Hepatocyte (in vitro differentiated cells): ENCODE measurements around the gene ABCA1. TPM values are rescaled to one million over a fixed set of nuclear protein-coding genes. Genes with fewer than 3 reads are reported as not detected.

Source experiments
- DNase-seq: peaks from one replicate; pipeline ENCODE4 v3.0.0-alpha.2; 2016; ENCODE audit warnings: low spot score
- H2AFZ ChIP-seq: fragments of 200-600 bp; sonication (generic); 2 replicates; pipeline ENCODE4 v1.6.0; 2016; ENCODE audit warnings: antibody characterized with exemption, mild to moderate bottlenecking
- H3K27ac ChIP-seq: fragments of 200-600 bp; sonication (generic); 2 replicates; pipeline ENCODE4 v1.5.1; 2016; ENCODE audit warnings: mild to moderate bottlenecking
- H3K27me3 ChIP-seq: fragments of 200-600 bp; sonication (generic); 2 replicates; pipeline ENCODE4 v1.6.1; 2016
- H3K36me3 ChIP-seq: fragments of 200-600 bp; sonication (generic); replicated peaks from 2 replicates; pipeline ENCODE4 v1.5.1; 2016; ENCODE audit warnings: low read depth; ENCODE audit not compliant: insufficient read depth
- H3K4me1 ChIP-seq: fragments of 200-600 bp; sonication (generic); 2 replicates; pipeline ENCODE4 v1.5.1; 2016; ENCODE audit warnings: mild to moderate bottlenecking, moderate library complexity; ENCODE audit not compliant: insufficient read depth
- H3K4me2 ChIP-seq: fragments of 200-600 bp; sonication (generic); 2 replicates; pipeline ENCODE4 v1.6.0; 2016
- H3K4me3 ChIP-seq: fragments of 200-600 bp; sonication (generic); 2 replicates; pipeline ENCODE4 v1.5.1; 2016; ENCODE audit warnings: mild to moderate bottlenecking
- H3K79me2 ChIP-seq: fragments of 200-600 bp; sonication (generic); 2 replicates; pipeline ENCODE4 v1.6.0; 2017; ENCODE audit warnings: mild to moderate bottlenecking
- H3K9me2 ChIP-seq: fragments of 200-600 bp; sonication (generic); replicated peaks from 2 replicates; pipeline ENCODE4 v1.6.0; 2017; ENCODE audit warnings: mild to moderate bottlenecking; ENCODE audit not compliant: insufficient read depth
- H3K9me3 ChIP-seq: fragments of 200-600 bp; sonication (generic); 2 replicates; pipeline ENCODE4 v1.5.1; 2016; ENCODE audit warnings: low read depth, mild to moderate bottlenecking
- H4K20me1 ChIP-seq: fragments of 200-600 bp; sonication (generic); 2 replicates; pipeline ENCODE4 v1.6.0; 2016; ENCODE audit warnings: mild to moderate bottlenecking; ENCODE audit not compliant: insufficient read depth, poor library complexity, severe bottlenecking
- EZH2 ChIP-seq: fragments of 200-600 bp; sonication (generic); IDR thresholded peaks from 2 replicates; pipeline ENCODE4 v1.6.1; 2016; ENCODE audit warnings: antibody characterized with exemption, mild to moderate bottlenecking, borderline replicate concordance
- EZH2phosphoT487 ChIP-seq: fragments of 200-600 bp; sonication (generic); IDR thresholded peaks from one replicate; pipeline ENCODE4 v1.6.1; 2018; ENCODE audit warnings: antibody characterized with exemption, mild to moderate bottlenecking, low read depth, moderate library complexity; ENCODE audit not compliant: unreplicated experiment, severe bottlenecking
- WGBS: methylation state at CpG from one replicate; pipeline ENCODE4 v1.1.6; 2016; ENCODE audit warnings: low lambda C conversion rate; ENCODE audit errors: missing lambda C conversion rate; 5-methylcytosine and 5-hydroxymethylcytosine counted together
- polyA plus RNA-seq: library from polyadenylated mRNA; unstranded; fragments of >200 nt; fragmentation: Nextera tagmentation; extraction: Ambion mirVana; gene quantifications from 2 replicates; pipeline ENCODE4 v1.2.1, GENCODE V29; 2016
- total RNA-seq: library from RNA; depleted of rRNA; stranded (reverse); fragments of >200 nt; gene quantifications from 2 replicates; pipeline ENCODE4 v1.2.3, GENCODE V29; 2014
- TF ChIP-seq, protein P1 (sequence below): fragments of 200-600 bp; sonication (generic); IDR thresholded peaks from 2 replicates; pipeline ENCODE4 v1.5.1; 2016; ENCODE audit warnings: antibody characterized with exemption, mild to moderate bottlenecking; ENCODE audit not compliant: poor library complexity

Gene ABCA1
- total and polyA plus RNA-seq, 2 experiments from 2014 or later = 14.5 to 87.4 TPM

DNA sequence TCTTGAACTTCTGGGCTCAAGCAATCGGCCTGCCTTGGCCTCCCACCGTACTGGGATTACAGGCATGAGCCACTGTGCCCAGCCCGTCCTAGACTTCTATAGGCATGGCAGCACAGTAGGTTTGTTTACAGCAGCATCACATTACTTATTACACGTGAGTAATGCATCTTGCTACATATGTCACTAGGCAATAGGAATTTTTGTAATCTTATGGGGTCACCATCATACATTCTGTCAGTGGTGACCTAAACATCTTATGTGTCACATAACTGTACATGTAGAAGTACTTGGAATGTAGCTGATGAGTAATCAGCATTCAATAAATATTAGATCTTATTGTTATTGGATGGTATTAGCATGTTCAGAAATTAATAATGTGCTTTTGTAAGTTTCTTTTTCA lies 22.9 kb upstream of the ABCA1 start:
- no peak overlapping the region for H3K4me2 ChIP-seq
- no peaks in the 10 kb centered on the region for H3K27me3 ChIP-seq
- no peaks in the 10 kb centered on the region for H3K9me2 ChIP-seq
- DNase-seq = no peak
- no peaks in the 10 kb centered on the region for H3K79me2 ChIP-seq
- H3K27ac ChIP-seq = no peak overlapping the region
- no peaks in the 10 kb centered on the region for H3K36me3 ChIP-seq
- TF ChIP-seq, protein P1, sequence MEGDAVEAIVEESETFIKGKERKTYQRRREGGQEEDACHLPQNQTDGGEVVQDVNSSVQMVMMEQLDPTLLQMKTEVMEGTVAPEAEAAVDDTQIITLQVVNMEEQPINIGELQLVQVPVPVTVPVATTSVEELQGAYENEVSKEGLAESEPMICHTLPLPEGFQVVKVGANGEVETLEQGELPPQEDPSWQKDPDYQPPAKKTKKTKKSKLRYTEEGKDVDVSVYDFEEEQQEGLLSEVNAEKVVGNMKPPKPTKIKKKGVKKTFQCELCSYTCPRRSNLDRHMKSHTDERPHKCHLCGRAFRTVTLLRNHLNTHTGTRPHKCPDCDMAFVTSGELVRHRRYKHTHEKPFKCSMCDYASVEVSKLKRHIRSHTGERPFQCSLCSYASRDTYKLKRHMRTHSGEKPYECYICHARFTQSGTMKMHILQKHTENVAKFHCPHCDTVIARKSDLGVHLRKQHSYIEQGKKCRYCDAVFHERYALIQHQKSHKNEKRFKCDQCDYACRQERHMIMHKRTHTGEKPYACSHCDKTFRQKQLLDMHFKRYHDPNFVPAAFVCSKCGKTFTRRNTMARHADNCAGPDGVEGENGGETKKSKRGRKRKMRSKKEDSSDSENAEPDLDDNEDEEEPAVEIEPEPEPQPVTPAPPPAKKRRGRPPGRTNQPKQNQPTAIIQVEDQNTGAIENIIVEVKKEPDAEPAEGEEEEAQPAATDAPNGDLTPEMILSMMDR = no peak
- TF ChIP-seq EZH2phosphoT487 (no peak), EZH2 (no peak)
- H3K4me1 ChIP-seq = no peaks in the 10 kb centered on the region
- H2AFZ ChIP-seq = no peak overlapping the region
- H4K20me1 ChIP-seq = no peaks in the 10 kb centered on the region
- no peak overlapping the region for H3K4me3 ChIP-seq
- 93% methylated on average over 4 of the region's 4 CpGs for WGBS
- H3K9me3 ChIP-seq = no peaks in the 10 kb centered on the region

DNA sequence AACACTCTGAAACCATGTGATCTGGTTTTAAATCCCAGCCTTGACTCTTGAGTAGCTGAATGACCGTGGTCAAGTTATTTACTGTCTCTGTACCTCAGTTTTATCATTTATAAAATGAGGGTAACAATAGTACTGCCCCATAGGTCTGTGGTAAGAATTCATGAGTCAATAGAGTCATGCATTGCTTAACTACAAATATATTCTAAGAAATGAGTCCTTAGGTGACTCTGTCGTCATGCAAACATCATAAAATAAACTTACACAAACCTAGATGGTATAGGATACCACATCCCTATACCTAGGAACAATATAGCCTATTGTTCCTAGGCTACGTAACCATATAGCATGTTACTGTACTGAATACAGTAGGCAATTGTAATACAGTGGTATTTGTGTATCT lies 20.3 kb upstream of the ABCA1 start:
- no peak for DNase-seq
- no peak overlapping the region for H3K27ac ChIP-seq
- peaks cover 7% of the 10 kb centered on the region for H3K4me1 ChIP-seq
- H3K4me3 ChIP-seq = no peak overlapping the region
- no peaks in the 10 kb centered on the region for H3K79me2 ChIP-seq
- no peak overlapping the region for H3K4me2 ChIP-seq
- H4K20me1 ChIP-seq = no peaks in the 10 kb centered on the region
- no peak overlapping the region for H2AFZ ChIP-seq
- H3K36me3 ChIP-seq = no peaks in the 10 kb centered on the region
- no peaks in the 10 kb centered on the region for H3K9me3 ChIP-seq
- H3K9me2 ChIP-seq = no peaks in the 10 kb centered on the region
- TF ChIP-seq EZH2 (no peak), EZH2phosphoT487 (no peak)
- TF ChIP-seq, protein P1 = no peak
- 71% methylated on average over 3 of the region's 3 CpGs for WGBS
- H3K27me3 ChIP-seq = no peaks in the 10 kb centered on the region

DNA sequence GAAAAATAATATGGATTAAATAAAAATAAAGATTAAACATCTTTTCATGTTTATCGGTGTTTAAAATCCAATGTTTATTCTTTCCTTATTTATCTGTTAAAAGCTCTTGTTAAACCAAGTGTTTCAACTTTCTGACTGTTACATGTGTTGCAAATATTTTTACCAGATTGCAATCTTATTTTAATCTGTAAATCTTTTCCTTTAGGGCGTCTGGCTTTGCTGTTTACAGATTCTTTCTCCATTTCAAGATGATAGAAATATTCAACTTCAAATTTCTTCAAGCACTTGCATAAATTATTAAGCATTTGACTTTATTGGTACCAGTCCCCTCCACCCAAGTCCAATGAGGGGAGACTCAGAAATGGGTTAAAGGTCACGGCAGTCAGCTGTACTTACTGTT lies 16.9 kb upstream of the ABCA1 start:
- 57% methylated on average over 3 of the region's 3 CpGs for WGBS
- H3K36me3 ChIP-seq = no peaks in the 10 kb centered on the region

More for the DNA sequence above, 16.9 kb upstream of the ABCA1 start:
- Histone ChIP-seq H3K4me3 (no peak overlapping the region), H2AFZ (no peak overlapping the region), H3K27me3 (no peaks in the 10 kb centered on the region), H3K9me3 (no peaks in the 10 kb centered on the region), H4K20me1 (no peaks in the 10 kb centered on the region), H3K4me1 (peaks cover 7% of the 10 kb centered on the region), H3K27ac (no peak overlapping the region), H3K4me2 (no peak overlapping the region), H3K9me2 (no peaks in the 10 kb centered on the region), H3K79me2 (no peaks in the 10 kb centered on the region)
- TF ChIP-seq EZH2 (no peak), EZH2phosphoT487 (no peak)
- TF ChIP-seq, protein P1 = no peak
- no peak for DNase-seq
